K562 (cell line): Measurements from ENCODE around the gene RNASEH2A. TPM values are rescaled to one million over a fixed set of nuclear protein-coding genes. Genes with fewer than 3 reads are reported as not detected.

ENCODE experiments used
- ATF1 ChIP-seq, 2 experiments: fragments of 450-650 bp in 1 of 2; IDR thresholded peaks; 2 replicates each; pipeline ENCODE4 v1.6.1; 2016; ENCODE audit warnings: missing compliant biosample characterization in 1 of 2, missing genetic modification characterization in 1 of 2
- CTBP1 ChIP-seq: fragments of 450-650 bp; IDR thresholded peaks from 2 replicates; pipeline ENCODE4 v1.6.1; 2016; ENCODE audit warnings: borderline replicate concordance
- DPF2 ChIP-seq: fragments of 450-650 bp; IDR thresholded peaks from 2 replicates; pipeline ENCODE4 v1.6.1; 2016
- FOXK2 ChIP-seq, 2 experiments: fragments of 450-650 bp; IDR thresholded peaks in 1 of 2; conservative IDR thresholded peaks in 1 of 2; 2 replicates each; pipeline ENCODE4 v1.6.1; 2016; ENCODE audit warnings: low read depth in 2 of 2, mild to moderate bottlenecking in 1 of 2
- HBP1 ChIP-seq: fragments of 450-650 bp; formaldehyde crosslinking; IDR thresholded peaks from 2 replicates; pipeline ENCODE4 v1.4.0; 2022; ENCODE audit warnings: missing genetic modification characterization
- HDGF ChIP-seq: fragments of 450-650 bp; IDR thresholded peaks from 2 replicates; pipeline ENCODE4 v1.6.1; 2016
- KLF1 ChIP-seq: fragments of 450-650 bp; IDR thresholded peaks from 2 replicates; pipeline ENCODE4 v1.6.1; 2016; ENCODE audit warnings: missing genetic modification characterization, missing compliant biosample characterization
- KLF13 ChIP-seq: fragments of 450-650 bp; IDR thresholded peaks from 2 replicates; pipeline ENCODE4 v1.6.1; 2016; ENCODE audit warnings: missing genetic modification characterization, low read depth, mild to moderate bottlenecking, missing compliant biosample characterization, moderate library complexity, borderline replicate concordance
- MXI1 ChIP-seq: IDR thresholded peaks from 2 replicates; pipeline ENCODE4 v1.6.1; 2011; ENCODE audit warnings: low read depth, mild to moderate bottlenecking, improper control_type of control experiment, low read length
- PHB2 ChIP-seq: fragments of 450-650 bp; IDR thresholded peaks from 2 replicates; pipeline ENCODE4 v1.6.1; 2017; ENCODE audit warnings: low read depth
- PTRF ChIP-seq: fragments of 450-650 bp; IDR thresholded peaks from 2 replicates; pipeline ENCODE4 v1.6.1; 2016; ENCODE audit warnings: mild to moderate bottlenecking, missing genetic modification characterization, missing compliant biosample characterization
- polyA plus RNA-seq, 8 experiments: library from polyadenylated mRNA; depleted of rRNA in 4 of 8; stranded (reverse) in 5 of 8; unstranded in 3 of 8; fragments of >200 nt; fragmentation: Nextera tagmentation in 2 of 8; fragmentation: Illumina TruSeq in 1 of 8; extraction: Ambion mirVana in 2 of 8; extraction: Trizol in 1 of 8; gene quantifications; 2 replicates each; pipeline versions ENCODE4 v1.2.1 to v1.2.3, GENCODE V29; 2011 to 2014; ENCODE audit warnings: inconsistent platforms in 1 of 8, missing spikeins in 1 of 8
- total RNA-seq, 7 experiments: library from RNA; depleted of rRNA in 6 of 7; stranded (reverse); fragments of >200 nt in 6 of 7; fragmentation: Illumina TruSeq in 2 of 7; extraction: Trizol in 2 of 7; gene quantifications; 2 replicates each; pipeline versions ENCODE4 v1.2.1 to v1.2.3, GENCODE V29; 2011 to 2021; ENCODE audit warnings: low replicate concordance in 1 of 7
- TF ChIP-seq, protein P1 (sequence below), 2 experiments: fragments of 450-650 bp; conservative IDR thresholded peaks; 2 replicates each; pipeline ENCODE4 v1.6.1; 2017; ENCODE audit warnings: mild to moderate bottlenecking in 2 of 2, moderate library complexity in 2 of 2
- TF ChIP-seq, protein P2 (sequence below): fragments of 150-350 bp; IDR thresholded peaks from 2 replicates; pipeline ENCODE4 v1.6.1; 2014; ENCODE audit warnings: low read depth, mild to moderate bottlenecking, low read length, borderline replicate concordance
- TF ChIP-seq, protein P3 (sequence below): fragments of 450-650 bp; IDR thresholded peaks from 2 replicates; pipeline ENCODE4 v1.6.1; 2017; ENCODE audit warnings: antibody characterized with exemption, mild to moderate bottlenecking

The RNASEH2A gene
- total and polyA plus RNA-seq, 9 of the 15 experiments (the other 6 are each of a cell fraction or from before 2014, with no cell fraction given) = 22.3 to 78.0 (median 61.7) TPM

DNA sequence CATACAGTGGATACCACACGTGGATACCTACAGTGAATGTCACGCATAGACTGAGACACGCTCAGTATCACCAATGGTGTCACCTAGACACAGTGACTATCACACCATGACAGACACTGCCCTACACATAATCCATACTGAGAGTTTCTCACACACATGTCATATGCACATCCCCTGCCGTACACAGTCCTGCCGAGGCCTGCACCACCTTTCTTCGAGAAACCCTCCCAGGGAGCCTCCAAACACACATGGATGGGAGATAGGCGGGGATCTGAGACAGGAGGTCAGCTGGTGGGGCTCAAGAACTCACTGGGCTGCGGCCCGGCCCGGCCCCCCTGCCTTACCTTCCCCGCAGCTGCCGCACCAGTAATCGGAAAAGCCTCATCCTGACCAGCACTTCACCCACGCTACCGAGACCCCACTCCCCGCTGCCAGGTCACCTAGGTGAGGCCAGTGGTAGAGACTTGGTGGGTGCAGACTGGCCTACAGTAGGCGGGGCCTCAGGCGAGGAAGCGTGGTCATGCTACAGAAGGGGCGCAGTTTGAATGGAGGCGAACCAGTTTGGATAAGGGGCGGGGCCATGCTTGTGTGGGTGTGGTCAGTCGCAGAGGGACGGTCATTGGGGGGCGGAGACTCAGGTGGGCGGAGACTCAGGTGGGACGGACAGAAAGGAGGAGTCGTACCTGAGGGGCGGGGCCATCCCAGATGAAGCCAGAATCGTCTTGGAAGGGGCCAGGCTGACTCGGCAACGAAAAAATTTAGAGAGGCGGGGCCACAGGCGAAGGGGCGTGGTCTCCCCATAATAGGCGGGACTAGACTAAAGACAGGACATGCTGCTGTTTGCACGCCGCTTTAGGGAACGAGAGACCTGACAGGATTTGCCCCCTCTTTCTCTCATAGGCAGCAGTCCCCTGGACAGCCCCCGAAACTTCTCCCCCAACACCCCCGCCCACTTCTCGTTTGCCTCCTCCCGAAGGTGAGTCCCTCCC, 34.0 kb downstream of the RNASEH2A start (continued):
- TF ChIP-seq, protein P1, sequence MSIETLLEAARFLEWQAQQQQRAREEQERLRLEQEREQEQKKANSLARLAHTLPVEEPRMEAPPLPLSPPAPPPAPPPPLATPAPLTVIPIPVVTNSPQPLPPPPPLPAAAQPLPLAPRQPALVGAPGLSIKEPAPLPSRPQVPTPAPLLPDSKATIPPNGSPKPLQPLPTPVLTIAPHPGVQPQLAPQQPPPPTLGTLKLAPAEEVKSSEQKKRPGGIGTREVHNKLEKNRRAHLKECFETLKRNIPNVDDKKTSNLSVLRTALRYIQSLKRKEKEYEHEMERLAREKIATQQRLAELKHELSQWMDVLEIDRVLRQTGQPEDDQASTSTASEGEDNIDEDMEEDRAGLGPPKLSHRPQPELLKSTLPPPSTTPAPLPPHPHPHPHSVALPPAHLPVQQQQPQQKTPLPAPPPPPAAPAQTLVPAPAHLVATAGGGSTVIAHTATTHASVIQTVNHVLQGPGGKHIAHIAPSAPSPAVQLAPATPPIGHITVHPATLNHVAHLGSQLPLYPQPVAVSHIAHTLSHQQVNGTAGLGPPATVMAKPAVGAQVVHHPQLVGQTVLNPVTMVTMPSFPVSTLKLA (conservative IDR thresholded peaks at IDR 0.05) = peak; percentile 59 to 77; a peak in 3 of 4 replicates
- TF ChIP-seq, protein P2, sequence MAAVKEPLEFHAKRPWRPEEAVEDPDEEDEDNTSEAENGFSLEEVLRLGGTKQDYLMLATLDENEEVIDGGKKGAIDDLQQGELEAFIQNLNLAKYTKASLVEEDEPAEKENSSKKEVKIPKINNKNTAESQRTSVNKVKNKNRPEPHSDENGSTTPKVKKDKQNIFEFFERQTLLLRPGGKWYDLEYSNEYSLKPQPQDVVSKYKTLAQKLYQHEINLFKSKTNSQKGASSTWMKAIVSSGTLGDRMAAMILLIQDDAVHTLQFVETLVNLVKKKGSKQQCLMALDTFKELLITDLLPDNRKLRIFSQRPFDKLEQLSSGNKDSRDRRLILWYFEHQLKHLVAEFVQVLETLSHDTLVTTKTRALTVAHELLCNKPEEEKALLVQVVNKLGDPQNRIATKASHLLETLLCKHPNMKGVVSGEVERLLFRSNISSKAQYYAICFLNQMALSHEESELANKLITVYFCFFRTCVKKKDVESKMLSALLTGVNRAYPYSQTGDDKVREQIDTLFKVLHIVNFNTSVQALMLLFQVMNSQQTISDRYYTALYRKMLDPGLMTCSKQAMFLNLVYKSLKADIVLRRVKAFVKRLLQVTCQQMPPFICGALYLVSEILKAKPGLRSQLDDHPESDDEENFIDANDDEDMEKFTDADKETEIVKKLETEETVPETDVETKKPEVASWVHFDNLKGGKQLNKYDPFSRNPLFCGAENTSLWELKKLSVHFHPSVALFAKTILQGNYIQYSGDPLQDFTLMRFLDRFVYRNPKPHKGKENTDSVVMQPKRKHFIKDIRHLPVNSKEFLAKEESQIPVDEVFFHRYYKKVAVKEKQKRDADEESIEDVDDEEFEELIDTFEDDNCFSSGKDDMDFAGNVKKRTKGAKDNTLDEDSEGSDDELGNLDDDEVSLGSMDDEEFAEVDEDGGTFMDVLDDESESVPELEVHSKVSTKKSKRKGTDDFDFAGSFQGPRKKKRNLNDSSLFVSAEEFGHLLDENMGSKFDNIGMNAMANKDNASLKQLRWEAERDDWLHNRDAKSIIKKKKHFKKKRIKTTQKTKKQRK = no peak
- TF ChIP-seq PHB2 = no peak
- no peak for TF ChIP-seq ATF1 (CRISPR knock-in tag; IDR thresholded peaks at IDR 0.05)
- 0 out of 2 replicates have a peak, but pooled peaks have one; percentile 27 for TF ChIP-seq ATF1 (tag; IDR thresholded peaks at IDR 0.05)
- 0 out of 2 replicates have a peak, but pooled peaks have one; percentile 16 for TF ChIP-seq MXI1
- 0 out of 2 replicates have a peak, but pooled peaks have one; percentile 27 for TF ChIP-seq KLF13
- 0 out of 2 replicates have a peak, but pooled peaks have one; percentile 23 for TF ChIP-seq CTBP1
- TF ChIP-seq PTRF (tag) = no peak
- TF ChIP-seq HBP1 = peak; percentile 55; the same call in 1 of the 2 replicates
- peak; percentile 86; the same call in 1 of the 2 replicates for TF ChIP-seq KLF1
- peak; percentile 99 for TF ChIP-seq HDGF
- TF ChIP-seq, protein P3, sequence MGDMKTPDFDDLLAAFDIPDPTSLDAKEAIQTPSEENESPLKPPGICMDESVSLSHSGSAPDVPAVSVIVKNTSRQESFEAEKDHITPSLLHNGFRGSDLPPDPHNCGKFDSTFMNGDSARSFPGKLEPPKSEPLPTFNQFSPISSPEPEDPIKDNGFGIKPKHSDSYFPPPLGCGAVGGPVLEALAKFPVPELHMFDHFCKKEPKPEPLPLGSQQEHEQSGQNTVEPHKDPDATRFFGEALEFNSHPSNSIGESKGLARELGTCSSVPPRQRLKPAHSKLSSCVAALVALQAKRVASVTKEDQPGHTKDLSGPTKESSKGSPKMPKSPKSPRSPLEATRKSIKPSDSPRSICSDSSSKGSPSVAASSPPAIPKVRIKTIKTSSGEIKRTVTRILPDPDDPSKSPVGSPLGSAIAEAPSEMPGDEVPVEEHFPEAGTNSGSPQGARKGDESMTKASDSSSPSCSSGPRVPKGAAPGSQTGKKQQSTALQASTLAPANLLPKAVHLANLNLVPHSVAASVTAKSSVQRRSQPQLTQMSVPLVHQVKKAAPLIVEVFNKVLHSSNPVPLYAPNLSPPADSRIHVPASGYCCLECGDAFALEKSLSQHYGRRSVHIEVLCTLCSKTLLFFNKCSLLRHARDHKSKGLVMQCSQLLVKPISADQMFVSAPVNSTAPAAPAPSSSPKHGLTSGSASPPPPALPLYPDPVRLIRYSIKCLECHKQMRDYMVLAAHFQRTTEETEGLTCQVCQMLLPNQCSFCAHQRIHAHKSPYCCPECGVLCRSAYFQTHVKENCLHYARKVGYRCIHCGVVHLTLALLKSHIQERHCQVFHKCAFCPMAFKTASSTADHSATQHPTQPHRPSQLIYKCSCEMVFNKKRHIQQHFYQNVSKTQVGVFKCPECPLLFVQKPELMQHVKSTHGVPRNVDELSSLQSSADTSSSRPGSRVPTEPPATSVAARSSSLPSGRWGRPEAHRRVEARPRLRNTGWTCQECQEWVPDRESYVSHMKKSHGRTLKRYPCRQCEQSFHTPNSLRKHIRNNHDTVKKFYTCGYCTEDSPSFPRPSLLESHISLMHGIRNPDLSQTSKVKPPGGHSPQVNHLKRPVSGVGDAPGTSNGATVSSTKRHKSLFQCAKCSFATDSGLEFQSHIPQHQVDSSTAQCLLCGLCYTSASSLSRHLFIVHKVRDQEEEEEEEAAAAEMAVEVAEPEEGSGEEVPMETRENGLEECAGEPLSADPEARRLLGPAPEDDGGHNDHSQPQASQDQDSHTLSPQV = no peak
- 0 out of 2 replicates have a peak, but pooled peaks have one; percentile 20 for TF ChIP-seq DPF2
- peak; percentile 44 to 75; a peak in 3 of 4 replicates for TF ChIP-seq FOXK2 (conservative IDR thresholded peaks at IDR 0.05 in 1 of 2, IDR thresholded peaks at IDR 0.05 in 1 of 2; ENCODE audit: low read depth in 2 of 2)
